ENCODE results near the gene FN1.

The FN1 gene

DNA sequence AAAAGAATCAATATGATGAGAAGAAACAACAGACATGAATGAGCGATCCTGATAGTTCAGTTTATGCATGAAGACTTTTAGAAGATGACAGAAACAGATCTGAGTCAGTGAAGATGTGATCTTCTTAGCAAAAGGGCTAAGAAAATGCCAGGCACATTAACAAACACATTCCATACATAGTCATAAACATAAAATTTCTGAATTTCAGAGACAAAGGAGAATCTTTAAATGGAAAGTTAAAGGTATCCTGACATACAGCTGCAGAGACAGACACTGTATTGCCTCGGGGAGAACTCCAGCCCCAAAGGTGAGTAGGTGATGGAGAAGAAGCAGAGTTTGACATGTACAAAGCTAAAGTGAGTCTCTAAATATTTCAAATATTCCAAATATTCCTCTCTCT is 40.6 kb upstream of the FN1 start:
- no peak overlapping the region for H3K4me3 ChIP-seq (replicated peaks; ENCODE audit: low read depth, low read length)
- TF ChIP-seq, protein P1, sequence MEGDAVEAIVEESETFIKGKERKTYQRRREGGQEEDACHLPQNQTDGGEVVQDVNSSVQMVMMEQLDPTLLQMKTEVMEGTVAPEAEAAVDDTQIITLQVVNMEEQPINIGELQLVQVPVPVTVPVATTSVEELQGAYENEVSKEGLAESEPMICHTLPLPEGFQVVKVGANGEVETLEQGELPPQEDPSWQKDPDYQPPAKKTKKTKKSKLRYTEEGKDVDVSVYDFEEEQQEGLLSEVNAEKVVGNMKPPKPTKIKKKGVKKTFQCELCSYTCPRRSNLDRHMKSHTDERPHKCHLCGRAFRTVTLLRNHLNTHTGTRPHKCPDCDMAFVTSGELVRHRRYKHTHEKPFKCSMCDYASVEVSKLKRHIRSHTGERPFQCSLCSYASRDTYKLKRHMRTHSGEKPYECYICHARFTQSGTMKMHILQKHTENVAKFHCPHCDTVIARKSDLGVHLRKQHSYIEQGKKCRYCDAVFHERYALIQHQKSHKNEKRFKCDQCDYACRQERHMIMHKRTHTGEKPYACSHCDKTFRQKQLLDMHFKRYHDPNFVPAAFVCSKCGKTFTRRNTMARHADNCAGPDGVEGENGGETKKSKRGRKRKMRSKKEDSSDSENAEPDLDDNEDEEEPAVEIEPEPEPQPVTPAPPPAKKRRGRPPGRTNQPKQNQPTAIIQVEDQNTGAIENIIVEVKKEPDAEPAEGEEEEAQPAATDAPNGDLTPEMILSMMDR (IDR thresholded peaks at IDR 0.05; ENCODE audit: low read length, missing control alignments) = no peak
- no peak for DNase-seq (ENCODE audit: low read depth)

DNA sequence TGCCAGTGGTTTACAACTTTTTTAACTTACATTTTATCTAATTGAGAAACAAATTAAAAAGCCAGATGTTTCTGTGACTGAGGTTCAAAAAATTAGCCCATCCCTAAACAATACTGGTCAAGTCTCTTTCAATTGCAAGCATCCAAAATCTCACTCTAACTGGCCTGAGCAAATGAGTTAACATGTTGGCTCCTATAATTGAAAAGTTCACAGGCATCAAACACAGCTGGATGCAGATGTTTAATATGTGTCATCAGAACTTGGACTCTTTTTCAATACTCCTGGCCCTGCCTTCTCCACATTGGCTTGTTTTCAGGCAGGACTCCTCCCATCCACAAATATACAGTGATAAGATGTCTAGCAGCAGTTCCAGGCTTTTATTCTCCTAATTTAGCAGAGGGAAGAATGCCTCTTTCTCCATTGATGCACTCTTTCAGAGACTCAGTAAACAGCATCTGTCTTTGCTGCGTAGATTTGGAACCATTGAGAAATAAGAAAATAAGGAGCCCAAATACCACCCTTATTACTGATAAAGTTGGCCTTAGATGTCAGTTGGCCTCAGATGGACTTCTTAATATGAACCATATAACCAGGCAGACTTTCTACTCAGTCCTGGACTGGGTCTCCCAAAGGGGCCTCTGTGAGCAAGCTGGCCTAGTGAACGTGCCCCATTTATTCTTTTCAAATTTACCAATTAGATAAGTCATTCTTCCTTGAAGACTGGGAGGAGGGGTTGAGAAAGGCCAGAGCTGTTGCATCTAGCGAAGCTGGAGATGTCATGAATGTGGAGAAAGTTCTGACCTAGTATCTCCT is 30.4 kb upstream of the FN1 start:
- TF ChIP-seq, protein P1 (IDR thresholded peaks at IDR 0.05; ENCODE audit: low read length, missing control alignments) = no peak
- H3K4me3 ChIP-seq (replicated peaks; ENCODE audit: low read depth, low read length) = no peak overlapping the region
- peak; percentile 71 for DNase-seq (ENCODE audit: low read depth)

DNA sequence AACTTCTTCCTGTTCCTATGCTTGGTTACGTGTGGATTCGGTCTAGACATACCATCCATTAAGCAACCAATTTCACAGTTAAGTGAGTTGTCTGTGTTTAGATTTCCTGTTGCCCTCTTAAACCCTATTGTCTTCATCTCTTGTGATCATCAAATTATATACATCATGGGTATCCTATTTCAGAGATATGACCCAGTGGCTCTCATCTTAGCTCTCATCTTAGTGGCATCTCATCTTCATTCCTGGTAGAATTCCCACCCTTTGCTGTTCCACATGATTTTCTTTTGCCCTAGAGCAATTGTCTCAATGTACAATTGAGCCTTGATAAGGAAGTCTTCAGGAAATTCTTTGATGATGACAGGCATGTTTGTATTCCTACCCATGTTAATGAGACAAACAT is 29.4 kb upstream of the FN1 start:
- H3K4me3 ChIP-seq (replicated peaks; ENCODE audit: low read depth, low read length) = no peak overlapping the region
- DNase-seq (ENCODE audit: low read depth) = peak; percentile 69
- TF ChIP-seq, protein P1 (IDR thresholded peaks at IDR 0.05; ENCODE audit: low read length, missing control alignments) = no peak

GRCh38 chr2:215461836-215462532 is 26.1 kb upstream of the FN1 start:
- no peak overlapping the region for H3K4me3 ChIP-seq (replicated peaks; ENCODE audit: low read depth, low read length)
- peak; percentile 61 for DNase-seq (ENCODE audit: low read depth)
- TF ChIP-seq, protein P1 (IDR thresholded peaks at IDR 0.05; ENCODE audit: low read length, missing control alignments) = no peak

GRCh38 chr2:215460682-215461382 is 25.0 kb upstream of the FN1 start:
- no peak overlapping the region for H3K4me3 ChIP-seq (replicated peaks; ENCODE audit: low read depth, low read length)
- peak; percentile 94 for DNase-seq (ENCODE audit: low read depth)
- TF ChIP-seq, protein P1 (IDR thresholded peaks at IDR 0.05; ENCODE audit: low read length, missing control alignments) = no peak

- H3K4me3 ChIP-seq (replicated peaks; ENCODE audit: low read depth, low read length) = no peak overlapping the region
- TF ChIP-seq, protein P1 (IDR thresholded peaks at IDR 0.05; ENCODE audit: low read length, missing control alignments) = no peak
- no peak for DNase-seq (ENCODE audit: low read depth)
Observed at GRCh38 chr2:215455958-215456357, 20.1 kb upstream of the FN1 start.
